Neural cell (in vitro differentiated cells): ENCODE measurements around the gene ARMH3. TPM values are rescaled to one million over a fixed set of nuclear protein-coding genes. Genes with fewer than 3 reads are reported as not detected.

Experiments used
- H2AFZ ChIP-seq: fragments of 200-600, 300-800 bp; sonication (generic), shearing (Covaris generic); 2 replicates; pipeline ENCODE4 v1.6.0; 2014; ENCODE audit warnings: low read depth, mild to moderate bottlenecking, antibody characterized with exemption, low read length, moderate library complexity
- H3F3A ChIP-seq: fragments of 200-600 bp; shearing (Covaris generic); 2 replicates; pipeline ENCODE4 v1.6.1; 2016; ENCODE audit warnings: mild to moderate bottlenecking, moderate library complexity, mixed read lengths, antibody characterized with exemption, low read length; ENCODE audit not compliant: insufficient read depth, poor library complexity, severe bottlenecking
- H3K27ac ChIP-seq: fragments of 200-600, 300-800 bp; sonication (generic), shearing (Covaris generic); 2 replicates; pipeline ENCODE4 v1.5.1; 2014; ENCODE audit warnings: mild to moderate bottlenecking, low read length, moderate library complexity
- H3K27me3 ChIP-seq: fragments of 300-800, 200-600 bp; sonication (generic), shearing (Covaris generic); 2 replicates; pipeline ENCODE4 v1.6.0; 2014; ENCODE audit warnings: mild to moderate bottlenecking, low read depth, low read length, moderate library complexity; ENCODE audit not compliant: insufficient read depth
- H3K36me3 ChIP-seq: fragments of 300-800, 200-600 bp; sonication (generic), shearing (Covaris generic); 2 replicates; pipeline ENCODE4 v1.5.1; 2014; ENCODE audit warnings: mild to moderate bottlenecking, antibody characterized with exemption, low read length, moderate library complexity; ENCODE audit not compliant: insufficient read depth
- H3K4me2 ChIP-seq: fragments of 300-800, 200-600 bp; sonication (generic), shearing (Covaris generic); 2 replicates; pipeline ENCODE4 v1.6.0; 2014; ENCODE audit warnings: mild to moderate bottlenecking, low read length
- H3K4me3 ChIP-seq: fragments of 300-800, 200-600 bp; sonication (generic), shearing (Covaris generic); 2 replicates; pipeline ENCODE4 v1.5.1; 2014; ENCODE audit warnings: mild to moderate bottlenecking, low read length, moderate library complexity
- H3K79me2 ChIP-seq: fragments of 200-600 bp; shearing (Covaris generic); replicated peaks from 2 replicates; pipeline ENCODE4 v1.6.0; 2014; ENCODE audit warnings: mild to moderate bottlenecking, low read length, moderate library complexity; ENCODE audit not compliant: insufficient read depth
- H3K9ac ChIP-seq: fragments of 300-800, 200-600 bp; sonication (generic), shearing (Covaris generic); 2 replicates; pipeline ENCODE4 v1.6.1; 2016; ENCODE audit warnings: mild to moderate bottlenecking, low read length, mixed read lengths
- H3K9me2 ChIP-seq: fragments of 200-600 bp; shearing (Covaris generic); 2 replicates; pipeline ENCODE4 v1.6.1; 2016; ENCODE audit warnings: mild to moderate bottlenecking, low read length, mixed read lengths; ENCODE audit not compliant: insufficient read depth
- H3K9me3 ChIP-seq: fragments of 200-600, 300-800 bp; sonication (generic), shearing (Covaris generic); 2 replicates; pipeline ENCODE4 v1.6.1; 2016; ENCODE audit warnings: mild to moderate bottlenecking, mixed run types, low read length, moderate library complexity, mixed read lengths
- H4K20me1 ChIP-seq: fragments of 200-600 bp; shearing (Covaris generic); 2 replicates; pipeline ENCODE4 v1.6.1; 2016; ENCODE audit warnings: mild to moderate bottlenecking, mixed run types; ENCODE audit not compliant: insufficient read depth
- CTCF ChIP-seq: fragments of 450-650 bp; IDR thresholded peaks from 2 replicates; pipeline ENCODE4 v1.5.1; 2014; ENCODE audit warnings: antibody characterized with exemption, mild to moderate bottlenecking, moderate library complexity; ENCODE audit not compliant: poor library complexity, severe bottlenecking
- EP300 ChIP-seq: fragments of 450-650 bp; conservative IDR thresholded peaks from 2 replicates; pipeline ENCODE4 v1.6.1; 2014; ENCODE audit warnings: antibody characterized with exemption, mild to moderate bottlenecking, moderate library complexity; ENCODE audit not compliant: poor library complexity, severe bottlenecking
- EZH2 ChIP-seq: fragments of 200-600, 300-800 bp; shearing (Covaris generic), sonication (generic); IDR thresholded peaks from 2 replicates; pipeline ENCODE4 v1.6.1; 2014; ENCODE audit warnings: antibody characterized with exemption, low read length, borderline replicate concordance, mild to moderate bottlenecking; ENCODE audit not compliant: insufficient read depth, poor library complexity, severe bottlenecking
- MXI1 ChIP-seq: fragments of 450-650 bp; conservative IDR thresholded peaks from 2 replicates; pipeline ENCODE4 v1.6.1; 2014; ENCODE audit warnings: antibody characterized with exemption, mild to moderate bottlenecking; ENCODE audit not compliant: poor library complexity, severe bottlenecking
- POLR2AphosphoS5 ChIP-seq: IDR thresholded peaks from 2 replicates; pipeline ENCODE4 v1.6.1; 2012
- RAD21 ChIP-seq: fragments of 450-650 bp; conservative IDR thresholded peaks from 2 replicates; pipeline ENCODE4 v1.6.1; 2014; ENCODE audit warnings: antibody characterized with exemption, mild to moderate bottlenecking, moderate library complexity
- REST ChIP-seq: IDR thresholded peaks from 2 replicates; pipeline ENCODE4 v1.6.1; 2012; ENCODE audit warnings: borderline replicate concordance
- SMC3 ChIP-seq: fragments of 450-650 bp; conservative IDR thresholded peaks from 2 replicates; pipeline ENCODE4 v1.6.1; 2014; ENCODE audit warnings: antibody characterized with exemption, mild to moderate bottlenecking, moderate library complexity; ENCODE audit not compliant: poor library complexity
- TAF1 ChIP-seq: IDR thresholded peaks from 2 replicates; pipeline ENCODE4 v1.6.1; 2012; ENCODE audit warnings: low read depth
- polyA plus RNA-seq: library from polyadenylated mRNA; depleted of rRNA; stranded (reverse); fragments of >200 nt; gene quantifications from 2 replicates; pipeline ENCODE4 v1.2.3, GENCODE V29; 2014

Gene ARMH3
- polyA plus RNA-seq, 1 donor from 2014 or later, result 13.4 TPM

GRCh38 chr10:101812606-101813005 is 243.4 kb downstream of the ARMH3 start:
- H3K36me3 ChIP-seq, result peaks cover 11% of the 10 kb centered on the region
- TF ChIP-seq POLR2AphosphoS5 (no peak), SMC3 (no peak), CTCF (no peak), REST (no peak), MXI1 (no peak), RAD21 (no peak), TAF1 (no peak), EZH2 (no peak), EP300 (no peak)
- H3K4me2 ChIP-seq, result peak overlapping the region; percentile 25
- peaks cover 98% of the 10 kb centered on the region for H3K79me2 ChIP-seq
- H3K9ac ChIP-seq, result no peak overlapping the region
- no peaks in the 10 kb centered on the region for H3K27me3 ChIP-seq
- H4K20me1 ChIP-seq, result peaks cover 81% of the 10 kb centered on the region
- H3K27ac ChIP-seq, result no peak overlapping the region
- H3K4me3 ChIP-seq, result peak overlapping the region; percentile 99
- no peak overlapping the region for H2AFZ ChIP-seq
- no peaks in the 10 kb centered on the region for H3K9me2 ChIP-seq
- peaks cover 5% of the 10 kb centered on the region for H3F3A ChIP-seq
- no peaks in the 10 kb centered on the region for H3K9me3 ChIP-seq

- no peak overlapping the region for H3K9ac ChIP-seq
- no peak overlapping the region for H2AFZ ChIP-seq
- TF ChIP-seq REST, result no peak
- no peak for TF ChIP-seq EP300
- no peak for TF ChIP-seq TAF1
- TF ChIP-seq SMC3, result no peak
- TF ChIP-seq MXI1, result no peak
- H4K20me1 ChIP-seq, result peaks cover 46% of the 10 kb centered on the region
- no peak overlapping the region for H3K4me3 ChIP-seq
- H3K9me3 ChIP-seq, result no peaks in the 10 kb centered on the region
- no peaks in the 10 kb centered on the region for H3F3A ChIP-seq
- no peak overlapping the region for H3K4me2 ChIP-seq
- no peaks in the 10 kb centered on the region for H3K9me2 ChIP-seq
- H3K27ac ChIP-seq, result no peak overlapping the region
- H3K79me2 ChIP-seq, result peaks cover 53% of the 10 kb centered on the region
- peaks cover 25% of the 10 kb centered on the region for H3K36me3 ChIP-seq
- H3K27me3 ChIP-seq, result no peaks in the 10 kb centered on the region
Observed at GRCh38 chr10:101807158-101807557, 248.8 kb downstream of the ARMH3 start.
